ENCODE results near the gene TMEM200B.
"Not testable (repeated sequence)": the region's sequence is repeated elsewhere in the genome, so short reads cannot be mapped to it uniquely, and the experiment has no call there.

TMEM200B gene

DNA sequence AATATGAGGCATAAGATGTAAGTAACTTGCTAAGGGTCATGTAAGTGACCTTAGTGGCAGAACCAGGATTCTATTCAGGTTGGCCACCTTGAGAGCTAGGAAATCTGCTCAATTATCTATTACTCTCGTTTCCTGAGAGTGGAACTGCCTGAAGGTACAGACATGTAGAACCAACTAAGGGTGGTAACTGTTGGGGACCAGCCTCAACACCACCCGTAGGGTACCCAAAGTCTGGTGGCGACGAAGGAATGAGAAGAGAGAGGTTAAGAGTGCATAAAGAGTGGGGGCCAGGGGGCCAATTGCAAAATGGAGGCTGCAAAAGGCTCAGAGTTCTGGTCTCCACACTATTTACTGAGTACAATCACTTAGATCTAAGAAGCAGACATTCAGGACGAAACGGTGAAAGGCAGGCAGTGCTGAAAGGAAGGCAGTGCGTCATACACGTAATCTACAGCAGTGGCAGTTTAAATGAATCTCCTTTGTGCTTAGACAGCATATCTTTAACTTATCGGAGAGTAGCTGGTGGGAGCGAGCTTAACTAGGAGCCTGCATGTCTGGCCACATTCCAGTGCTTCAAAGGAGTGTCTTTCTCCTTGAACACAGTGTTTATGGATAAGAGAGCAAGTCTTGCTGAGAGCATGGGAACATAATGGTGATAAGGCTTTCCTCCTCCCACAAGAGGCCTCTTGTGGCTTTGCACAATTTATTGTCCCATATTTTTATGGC lies 33.0 kb upstream of the TMEM200B start:
- H3K9ac ChIP-seq (ENCODE audit: low read length) = no peak overlapping the region
- H3K4me3 ChIP-seq (ENCODE audit: low read length) = no peak overlapping the region
- no peak for DNase-seq
- no peaks in the 10 kb centered on the region for H3K9me3 ChIP-seq (replicated peaks; ENCODE audit: insufficient read depth, low read length)
- peaks cover 40% of the 10 kb centered on the region for H3K36me3 ChIP-seq (replicated peaks; ENCODE audit: insufficient read depth, low read length)
- H2AFZ ChIP-seq (ENCODE audit: low read length) = no peak overlapping the region
- TF ChIP-seq EZH2phosphoT487 (IDR thresholded peaks at IDR 0.05; ENCODE audit: low read length) (no peak), EZH2 (optimal IDR thresholded peaks at IDR 0.05; ENCODE audit: low read depth, low read length) (no peak)
- TF ChIP-seq, protein P1, sequence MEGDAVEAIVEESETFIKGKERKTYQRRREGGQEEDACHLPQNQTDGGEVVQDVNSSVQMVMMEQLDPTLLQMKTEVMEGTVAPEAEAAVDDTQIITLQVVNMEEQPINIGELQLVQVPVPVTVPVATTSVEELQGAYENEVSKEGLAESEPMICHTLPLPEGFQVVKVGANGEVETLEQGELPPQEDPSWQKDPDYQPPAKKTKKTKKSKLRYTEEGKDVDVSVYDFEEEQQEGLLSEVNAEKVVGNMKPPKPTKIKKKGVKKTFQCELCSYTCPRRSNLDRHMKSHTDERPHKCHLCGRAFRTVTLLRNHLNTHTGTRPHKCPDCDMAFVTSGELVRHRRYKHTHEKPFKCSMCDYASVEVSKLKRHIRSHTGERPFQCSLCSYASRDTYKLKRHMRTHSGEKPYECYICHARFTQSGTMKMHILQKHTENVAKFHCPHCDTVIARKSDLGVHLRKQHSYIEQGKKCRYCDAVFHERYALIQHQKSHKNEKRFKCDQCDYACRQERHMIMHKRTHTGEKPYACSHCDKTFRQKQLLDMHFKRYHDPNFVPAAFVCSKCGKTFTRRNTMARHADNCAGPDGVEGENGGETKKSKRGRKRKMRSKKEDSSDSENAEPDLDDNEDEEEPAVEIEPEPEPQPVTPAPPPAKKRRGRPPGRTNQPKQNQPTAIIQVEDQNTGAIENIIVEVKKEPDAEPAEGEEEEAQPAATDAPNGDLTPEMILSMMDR (IDR thresholded peaks at IDR 0.05; ENCODE audit: low read length) = no peak
- H4K20me1 ChIP-seq (ENCODE audit: insufficient read depth, low read length) = peaks cover 18% of the 10 kb centered on the region; the same call in 1 of the 2 replicates
- no peaks in the 10 kb centered on the region for H3K4me1 ChIP-seq (ENCODE audit: low read length)
- no peak overlapping the region for H3K4me2 ChIP-seq (ENCODE audit: low read depth, low read length)
- no peaks in the 10 kb centered on the region for H3F3A ChIP-seq (ENCODE audit: insufficient read depth, low read length)
- no peaks in the 10 kb centered on the region for H3K27me3 ChIP-seq (replicated peaks; ENCODE audit: insufficient read depth, low read length)
- peaks cover 81% of the 10 kb centered on the region for H3K79me2 ChIP-seq (ENCODE audit: low read length)
- H3K9me2 ChIP-seq (replicated peaks; ENCODE audit: insufficient read depth, low read length) = no peaks in the 10 kb centered on the region
- H3K27ac ChIP-seq (ENCODE audit: low read length) = no peak overlapping the region

DNA sequence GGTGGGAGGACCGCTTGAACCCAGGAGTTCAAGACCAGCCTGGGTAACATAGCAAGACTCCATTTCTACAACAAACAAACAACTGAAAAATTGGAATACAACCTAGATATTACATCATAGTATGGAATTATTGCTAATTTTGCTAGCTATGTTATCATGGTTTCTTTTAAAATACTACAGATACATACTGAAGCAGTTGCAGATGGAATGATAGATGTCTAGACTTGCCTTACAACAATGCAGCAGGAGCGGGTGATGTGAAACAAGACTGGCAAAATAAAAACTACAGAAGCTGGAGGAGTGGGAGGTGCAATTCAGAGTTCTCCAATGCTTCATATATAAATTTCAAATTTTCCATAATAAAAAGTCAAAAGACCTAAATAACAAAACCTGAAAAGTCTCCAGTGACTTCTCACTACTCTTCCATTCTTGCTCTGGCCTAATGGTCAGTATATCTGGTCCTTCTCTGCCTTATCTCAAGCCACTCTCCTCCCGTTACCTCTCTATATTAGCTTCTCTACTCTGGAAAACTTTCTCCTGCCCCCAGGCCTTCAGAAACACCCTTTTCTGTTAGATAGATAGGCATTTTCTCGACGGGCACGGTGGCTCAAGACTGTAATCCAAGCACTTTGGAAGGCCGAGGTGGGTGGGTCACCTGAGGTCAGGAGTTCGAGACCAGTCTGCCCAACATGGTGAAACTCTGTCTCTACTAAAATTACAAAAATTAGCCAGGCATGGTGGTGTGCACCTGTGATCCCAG lies 28.5 kb upstream of the TMEM200B start:
- no peaks in the 10 kb centered on the region for H3K27me3 ChIP-seq (replicated peaks; ENCODE audit: insufficient read depth, low read length)
- no peaks in the 10 kb centered on the region for H3K9me2 ChIP-seq (replicated peaks; ENCODE audit: insufficient read depth, low read length)
- H2AFZ ChIP-seq (ENCODE audit: low read length) = no peak overlapping the region
- TF ChIP-seq EZH2phosphoT487 (IDR thresholded peaks at IDR 0.05; ENCODE audit: low read length) (no peak), EZH2 (optimal IDR thresholded peaks at IDR 0.05; ENCODE audit: low read depth, low read length) (no peak)
- TF ChIP-seq, protein P1 (IDR thresholded peaks at IDR 0.05; ENCODE audit: low read length) = no peak
- H3K4me3 ChIP-seq (ENCODE audit: low read length) = no peak overlapping the region
- peaks cover 11% of the 10 kb centered on the region; the same call in 1 of the 2 replicates for H4K20me1 ChIP-seq (ENCODE audit: insufficient read depth, low read length)
- H3K79me2 ChIP-seq (ENCODE audit: low read length) = peaks cover 53% of the 10 kb centered on the region
- H3K36me3 ChIP-seq (replicated peaks; ENCODE audit: insufficient read depth, low read length) = peaks cover 48% of the 10 kb centered on the region
- H3K27ac ChIP-seq (ENCODE audit: low read length) = no peak overlapping the region
- no peaks in the 10 kb centered on the region for H3K4me1 ChIP-seq (ENCODE audit: low read length)
- no peak overlapping the region for H3K9ac ChIP-seq (ENCODE audit: low read length)
- 0 out of 2 replicates have a peak, but pooled peaks cover 3% of the 10 kb centered on the region for H3F3A ChIP-seq (ENCODE audit: insufficient read depth, low read length)
- DNase-seq = no peak
- no peaks in the 10 kb centered on the region for H3K9me3 ChIP-seq (replicated peaks; ENCODE audit: insufficient read depth, low read length)
- no peak overlapping the region for H3K4me2 ChIP-seq (ENCODE audit: low read depth, low read length)

DNA sequence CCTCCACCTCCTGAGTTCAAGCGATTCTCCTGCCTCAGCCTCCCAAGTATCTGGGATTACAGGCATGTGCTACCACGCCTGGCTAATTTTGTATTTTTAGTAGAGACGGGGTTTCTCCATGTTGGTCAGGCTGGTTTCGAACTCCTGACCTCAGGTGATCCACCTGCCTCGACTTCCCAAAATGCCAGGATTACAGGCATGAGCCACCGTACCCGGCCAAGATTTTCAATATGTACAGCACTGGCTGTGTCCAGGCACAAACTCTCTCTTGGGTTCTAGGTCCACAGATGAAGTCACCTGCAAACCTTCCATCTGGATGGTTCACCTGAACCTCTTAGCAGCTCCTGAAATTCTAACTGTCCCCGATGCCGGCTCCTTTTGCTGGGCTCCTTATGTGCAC lies 26.6 kb upstream of the TMEM200B start:
- H3K79me2 ChIP-seq (ENCODE audit: low read length) = peaks cover 34% of the 10 kb centered on the region
- peaks cover 42% of the 10 kb centered on the region for H3K36me3 ChIP-seq (replicated peaks; ENCODE audit: insufficient read depth, low read length)
- not testable (repeated sequence) for H3K9me3 ChIP-seq (replicated peaks; ENCODE audit: insufficient read depth, low read length); H2AFZ ChIP-seq (ENCODE audit: low read length); H3K9ac ChIP-seq (ENCODE audit: low read length); H3K9me2 ChIP-seq (replicated peaks; ENCODE audit: insufficient read depth, low read length); H3K4me3 ChIP-seq (ENCODE audit: low read length); H3K4me1 ChIP-seq (ENCODE audit: low read length); DNase-seq; H3K27ac ChIP-seq (ENCODE audit: low read length); H3K4me2 ChIP-seq (ENCODE audit: low read depth, low read length); H3K27me3 ChIP-seq (replicated peaks; ENCODE audit: insufficient read depth, low read length); H3F3A ChIP-seq (ENCODE audit: insufficient read depth, low read length)
- peaks cover 11% of the 10 kb centered on the region; the same call in 1 of the 2 replicates for H4K20me1 ChIP-seq (ENCODE audit: insufficient read depth, low read length)
